ENCODE data around the gene KRT4.

The KRT4 gene

DNA sequence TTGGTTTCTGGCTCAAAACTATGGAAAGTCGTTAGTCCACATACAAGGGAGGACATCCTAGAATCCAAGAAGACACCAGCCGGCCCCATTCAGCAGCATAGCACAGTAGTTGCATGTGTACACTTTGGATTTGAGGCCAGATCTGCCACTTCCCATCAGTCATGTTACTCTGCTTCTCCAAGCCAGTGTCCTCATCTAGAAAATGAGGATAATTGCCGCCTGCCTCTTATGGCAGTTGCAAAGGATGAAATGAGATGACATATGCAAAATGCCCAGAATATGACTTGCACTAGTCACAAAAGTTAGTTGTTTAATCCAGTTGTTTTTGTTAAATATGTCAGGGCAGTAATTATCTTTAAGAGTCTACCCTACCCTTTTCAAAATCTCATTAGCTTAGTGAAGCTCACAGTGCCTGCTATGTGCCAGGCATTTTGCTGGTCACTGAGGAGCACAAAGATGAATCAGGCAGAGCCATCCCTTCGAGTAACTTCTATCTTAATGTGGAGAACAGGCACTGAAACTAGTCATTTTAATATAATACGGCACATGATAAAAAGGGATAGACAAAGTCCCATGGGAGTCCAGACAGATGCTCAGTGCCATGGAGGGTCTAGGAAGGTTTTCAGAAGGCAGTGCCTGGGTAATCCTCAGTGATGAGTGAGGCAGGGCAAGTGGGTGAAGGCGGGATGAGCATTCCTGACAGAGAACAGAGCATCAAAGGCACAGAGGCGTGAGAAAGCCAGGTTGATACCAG, 30.2 kb downstream of the KRT4 start:
- H3K36me3 ChIP-seq (ENCODE audit: control insufficient read depth, insufficient read depth, low read length): no peaks in the 10 kb centered on the region
- H3K9me3 ChIP-seq (ENCODE audit: control insufficient read depth, low read length): no peaks in the 10 kb centered on the region
- H3K27ac ChIP-seq: no peak overlapping the region
- no peak overlapping the region for H3K4me2 ChIP-seq (ENCODE audit: low read length)
- TF ChIP-seq, protein P1, sequence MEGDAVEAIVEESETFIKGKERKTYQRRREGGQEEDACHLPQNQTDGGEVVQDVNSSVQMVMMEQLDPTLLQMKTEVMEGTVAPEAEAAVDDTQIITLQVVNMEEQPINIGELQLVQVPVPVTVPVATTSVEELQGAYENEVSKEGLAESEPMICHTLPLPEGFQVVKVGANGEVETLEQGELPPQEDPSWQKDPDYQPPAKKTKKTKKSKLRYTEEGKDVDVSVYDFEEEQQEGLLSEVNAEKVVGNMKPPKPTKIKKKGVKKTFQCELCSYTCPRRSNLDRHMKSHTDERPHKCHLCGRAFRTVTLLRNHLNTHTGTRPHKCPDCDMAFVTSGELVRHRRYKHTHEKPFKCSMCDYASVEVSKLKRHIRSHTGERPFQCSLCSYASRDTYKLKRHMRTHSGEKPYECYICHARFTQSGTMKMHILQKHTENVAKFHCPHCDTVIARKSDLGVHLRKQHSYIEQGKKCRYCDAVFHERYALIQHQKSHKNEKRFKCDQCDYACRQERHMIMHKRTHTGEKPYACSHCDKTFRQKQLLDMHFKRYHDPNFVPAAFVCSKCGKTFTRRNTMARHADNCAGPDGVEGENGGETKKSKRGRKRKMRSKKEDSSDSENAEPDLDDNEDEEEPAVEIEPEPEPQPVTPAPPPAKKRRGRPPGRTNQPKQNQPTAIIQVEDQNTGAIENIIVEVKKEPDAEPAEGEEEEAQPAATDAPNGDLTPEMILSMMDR (IDR thresholded peaks at IDR 0.05): no peak
- no peaks in the 10 kb centered on the region for H3K27me3 ChIP-seq (ENCODE audit: control insufficient read depth, insufficient read depth, low read length)
- H3K4me3 ChIP-seq (ENCODE audit: low read depth, low read length): no peak overlapping the region
- no peak overlapping the region for H2AFZ ChIP-seq
- H3K79me2 ChIP-seq: no peaks in the 10 kb centered on the region
- no peaks in the 10 kb centered on the region for H3K4me1 ChIP-seq
- no peak overlapping the region for H3K9ac ChIP-seq

DNA sequence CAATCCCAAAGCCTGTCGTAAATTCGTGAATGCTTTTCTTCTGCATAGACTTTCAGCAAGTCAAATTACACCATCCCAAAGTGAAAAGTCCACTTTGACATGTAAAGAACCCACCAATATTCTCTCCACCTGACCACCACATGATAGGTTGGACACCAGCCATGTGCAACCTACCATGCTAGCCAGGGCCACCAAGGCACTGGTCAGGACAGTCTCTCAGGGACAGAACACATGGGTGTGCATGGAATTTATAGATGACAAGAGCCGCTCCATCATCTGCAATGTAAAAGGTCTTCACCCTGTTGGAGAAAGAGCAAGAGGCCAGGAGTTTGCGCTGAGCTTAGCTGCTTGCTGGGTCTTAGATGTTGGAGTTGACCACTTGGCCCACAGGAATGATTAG, 31.4 kb downstream of the KRT4 start:
- Histone ChIP-seq H3K4me1 (no peaks in the 10 kb centered on the region), H3K79me2 (no peaks in the 10 kb centered on the region), H2AFZ (no peak overlapping the region), H3K36me3 (ENCODE audit: control insufficient read depth, insufficient read depth, low read length) (no peaks in the 10 kb centered on the region), H3K4me3 (ENCODE audit: low read depth, low read length) (no peak overlapping the region), H3K4me2 (ENCODE audit: low read length) (no peak overlapping the region), H3K27me3 (ENCODE audit: control insufficient read depth, insufficient read depth, low read length) (no peaks in the 10 kb centered on the region), H3K9me3 (ENCODE audit: control insufficient read depth, low read length) (no peaks in the 10 kb centered on the region), H3K27ac (no peak overlapping the region), H3K9ac (no peak overlapping the region)
- TF ChIP-seq, protein P1 (IDR thresholded peaks at IDR 0.05): no peak

DNA sequence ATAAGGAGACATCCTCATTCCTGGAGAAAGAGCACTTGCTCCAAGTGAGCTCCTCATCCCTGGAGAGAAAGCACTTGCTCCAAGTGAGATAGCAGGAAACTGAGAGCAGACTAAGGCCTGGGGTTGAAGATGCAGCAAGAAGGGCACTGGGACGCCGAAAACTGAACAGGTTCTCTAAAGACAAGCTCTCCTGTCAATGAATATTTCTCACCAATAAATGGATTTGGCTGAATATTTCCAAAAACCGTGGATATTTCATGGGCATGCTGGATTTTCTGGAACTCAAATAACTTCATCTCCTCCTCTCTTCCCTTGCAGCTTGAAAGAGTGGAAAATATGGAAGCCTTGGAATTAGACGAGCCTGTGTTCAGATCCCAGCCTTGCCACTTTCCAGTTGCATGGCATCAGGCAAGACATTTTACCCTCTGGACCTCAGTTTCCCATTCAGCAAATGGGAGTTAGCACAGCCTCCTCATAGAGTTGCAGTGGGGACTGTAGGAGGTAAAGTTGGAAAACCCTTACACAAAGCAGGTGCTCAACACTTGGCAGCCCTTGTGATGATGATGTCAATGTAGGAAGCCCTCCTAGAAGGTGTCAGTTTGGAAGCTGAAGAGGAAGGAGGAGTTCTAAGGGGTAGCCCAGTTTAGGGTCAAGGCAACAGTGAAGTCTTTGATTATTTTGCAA, 32.4 kb downstream of the KRT4 start:
- Histone ChIP-seq H3K36me3 (ENCODE audit: control insufficient read depth, insufficient read depth, low read length) (no peaks in the 10 kb centered on the region), H3K79me2 (no peaks in the 10 kb centered on the region), H3K27ac (no peak overlapping the region), H3K9ac (no peak overlapping the region), H3K4me1 (no peaks in the 10 kb centered on the region), H3K4me2 (ENCODE audit: low read length) (no peak overlapping the region), H3K4me3 (ENCODE audit: low read depth, low read length) (no peak overlapping the region), H3K27me3 (ENCODE audit: control insufficient read depth, insufficient read depth, low read length) (no peaks in the 10 kb centered on the region), H2AFZ (no peak overlapping the region), H3K9me3 (ENCODE audit: control insufficient read depth, low read length) (no peaks in the 10 kb centered on the region)
- TF ChIP-seq, protein P1 (IDR thresholded peaks at IDR 0.05): no peak

DNA sequence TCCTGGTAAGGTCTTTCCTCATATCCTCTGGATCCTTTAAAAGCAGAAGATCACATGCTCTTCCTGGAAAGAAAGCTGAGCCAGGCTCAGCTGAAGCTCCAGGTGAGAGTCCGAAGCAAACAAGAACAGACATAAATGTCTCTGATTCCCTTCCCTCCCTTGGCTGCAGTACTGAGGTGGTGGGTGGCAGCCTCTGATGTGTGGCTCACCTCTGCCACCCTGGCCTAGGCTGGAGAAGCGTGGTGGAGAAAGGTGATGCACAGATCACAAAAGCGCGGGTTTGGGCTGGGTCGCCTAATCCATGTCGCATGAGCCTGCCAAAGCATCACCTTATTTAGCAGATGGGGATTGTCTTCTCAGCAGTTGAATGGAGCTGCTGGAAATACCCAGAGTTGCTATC, 34.0 kb downstream of the KRT4 start:
- no peaks in the 10 kb centered on the region for H3K9me3 ChIP-seq (ENCODE audit: control insufficient read depth, low read length)
- no peaks in the 10 kb centered on the region for H3K79me2 ChIP-seq
- H3K27ac ChIP-seq: no peak overlapping the region
- no peaks in the 10 kb centered on the region for H3K4me1 ChIP-seq
- H3K4me3 ChIP-seq (ENCODE audit: low read depth, low read length): no peak overlapping the region
- TF ChIP-seq, protein P1 (IDR thresholded peaks at IDR 0.05): no peak
- no peak overlapping the region for H3K9ac ChIP-seq
- no peak overlapping the region for H2AFZ ChIP-seq
- H3K27me3 ChIP-seq (ENCODE audit: control insufficient read depth, insufficient read depth, low read length): no peaks in the 10 kb centered on the region
- H3K36me3 ChIP-seq (ENCODE audit: control insufficient read depth, insufficient read depth, low read length): no peaks in the 10 kb centered on the region
- no peak overlapping the region for H3K4me2 ChIP-seq (ENCODE audit: low read length)
